Stimulated activated naive CD8-positive, alpha-beta T cell treated with anti-CD3 and anti-CD28 coated beads, Interleukin-15, Interleukin-2, amounts not matched to agents 100 ng/mL and 50 ng/mL, for 24 hours (primary cell): ENCODE measurements around the gene OSCAR.
"Not testable (repeated sequence)": the region's sequence is repeated elsewhere in the genome, so short reads cannot be mapped to it uniquely, and the experiment has no call there.

Experiments used
- H3K27ac Mint-ChIP-seq: one replicate; pipeline ENCODE4 v1.8.0; 2021; ENCODE audit warnings: mild to moderate bottlenecking, mixed read lengths
- H3K27me3 Mint-ChIP-seq: one replicate; pipeline ENCODE4 v1.8.0; 2021; ENCODE audit warnings: mixed read lengths
- H3K36me3 Mint-ChIP-seq: one replicate; pipeline ENCODE4 v1.8.0; 2021; ENCODE audit warnings: low read depth, mixed read lengths
- H3K4me1 Mint-ChIP-seq: one replicate; pipeline ENCODE4 v1.8.0; 2021; ENCODE audit warnings: low read depth, mixed read lengths
- H3K4me3 Mint-ChIP-seq: one replicate; pipeline ENCODE4 v1.8.0; 2021; ENCODE audit warnings: mild to moderate bottlenecking, mixed read lengths
- H3K9me3 Mint-ChIP-seq: one replicate; pipeline ENCODE4 v1.8.0; 2021; ENCODE audit warnings: mixed read lengths

OSCAR gene

DNA sequence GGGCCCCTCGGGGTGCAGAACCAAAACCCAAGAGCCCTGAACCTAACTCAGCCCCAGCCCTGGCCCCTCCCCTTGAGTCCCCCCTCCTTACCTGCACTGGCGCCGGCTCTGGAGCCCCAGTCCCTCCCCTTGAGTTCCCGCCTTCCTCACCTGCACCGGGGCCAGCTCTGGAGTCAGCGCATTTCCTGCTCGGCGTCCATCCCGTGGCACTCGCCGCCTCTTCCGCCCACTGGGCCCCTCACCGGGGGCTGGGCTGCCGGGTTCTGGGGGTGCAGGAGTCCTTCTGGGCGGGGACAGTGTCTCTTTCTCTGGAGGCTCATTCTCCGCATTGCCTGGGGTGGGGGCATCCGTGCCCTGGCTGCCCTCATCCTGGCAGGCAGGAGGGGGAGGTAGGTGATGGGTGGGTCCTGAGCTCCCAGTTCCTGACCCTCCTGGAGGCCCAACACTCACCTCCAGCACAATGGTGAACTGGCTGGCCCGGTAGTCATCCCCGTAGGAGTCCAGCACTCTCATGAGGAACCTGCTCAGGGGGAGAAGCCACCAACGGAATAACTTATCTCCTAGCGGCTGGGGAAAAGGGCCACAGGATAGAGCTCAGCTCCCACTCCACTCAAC, 7.4 kb upstream of the OSCAR start:
- Mint-ChIP-seq H3K4me1 (peaks cover 17% of the 10 kb centered on the region), H3K36me3 (peaks cover 39% of the 10 kb centered on the region), H3K27ac (no peak overlapping the region), H3K27me3 (no peaks in the 10 kb centered on the region), H3K4me3 (no peak overlapping the region), H3K9me3 (no peaks in the 10 kb centered on the region)

DNA sequence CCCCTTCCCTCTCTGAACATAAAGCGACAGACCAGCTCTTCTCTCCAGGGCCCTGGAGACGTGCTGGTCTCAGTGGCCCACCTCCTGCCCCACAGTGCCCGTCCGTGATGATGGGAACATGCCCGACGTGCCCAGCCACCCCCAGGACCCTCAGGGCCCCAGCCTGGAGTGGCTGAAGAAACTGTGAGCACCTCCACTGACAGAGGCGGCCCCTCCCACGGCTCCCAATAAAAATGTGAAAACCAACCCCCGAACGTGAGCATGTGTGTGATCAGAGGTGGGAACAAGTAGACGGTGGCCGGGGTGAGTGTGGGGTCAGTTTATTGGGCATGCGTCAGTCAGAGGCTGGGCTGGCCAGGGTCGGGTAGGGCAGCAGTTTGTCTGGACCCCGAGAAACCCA, 6.1 kb upstream of the OSCAR start:
- peaks cover 34% of the 10 kb centered on the region for H3K36me3 Mint-ChIP-seq

DNA sequence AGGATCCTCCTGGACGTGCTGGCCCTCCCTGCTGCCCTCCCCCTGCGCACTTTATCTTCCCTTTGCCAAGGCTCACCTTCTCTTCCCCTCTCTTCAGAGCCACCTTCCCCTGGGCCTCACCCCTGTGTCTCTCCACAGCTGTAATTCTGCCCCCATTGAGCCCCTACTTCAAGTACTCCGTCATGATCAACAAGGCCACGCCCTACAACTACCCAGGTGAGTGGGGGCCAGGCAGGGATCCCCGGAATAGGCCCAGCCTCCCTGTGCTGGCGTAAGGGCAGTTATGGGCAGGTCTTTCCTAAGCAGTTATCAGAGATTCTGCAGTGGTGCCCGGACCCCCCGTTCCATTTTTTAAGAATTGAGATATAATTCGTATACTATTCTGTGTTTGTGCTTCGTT, 5.2 kb upstream of the OSCAR start:
- Mint-ChIP-seq H3K9me3 (no peaks in the 10 kb centered on the region), H3K4me1 (peaks cover 23% of the 10 kb centered on the region), H3K27ac (no peak overlapping the region), H3K36me3 (peaks cover 31% of the 10 kb centered on the region), H3K27me3 (no peaks in the 10 kb centered on the region), H3K4me3 (no peak overlapping the region)

More for the DNA sequence above, 6.1 kb upstream of the OSCAR start:
- no peaks in the 10 kb centered on the region for H3K27me3 Mint-ChIP-seq
- no peak overlapping the region for H3K4me3 Mint-ChIP-seq
- peaks cover 25% of the 10 kb centered on the region for H3K4me1 Mint-ChIP-seq
- H3K9me3 Mint-ChIP-seq: no peaks in the 10 kb centered on the region
- H3K27ac Mint-ChIP-seq: no peak overlapping the region

DNA sequence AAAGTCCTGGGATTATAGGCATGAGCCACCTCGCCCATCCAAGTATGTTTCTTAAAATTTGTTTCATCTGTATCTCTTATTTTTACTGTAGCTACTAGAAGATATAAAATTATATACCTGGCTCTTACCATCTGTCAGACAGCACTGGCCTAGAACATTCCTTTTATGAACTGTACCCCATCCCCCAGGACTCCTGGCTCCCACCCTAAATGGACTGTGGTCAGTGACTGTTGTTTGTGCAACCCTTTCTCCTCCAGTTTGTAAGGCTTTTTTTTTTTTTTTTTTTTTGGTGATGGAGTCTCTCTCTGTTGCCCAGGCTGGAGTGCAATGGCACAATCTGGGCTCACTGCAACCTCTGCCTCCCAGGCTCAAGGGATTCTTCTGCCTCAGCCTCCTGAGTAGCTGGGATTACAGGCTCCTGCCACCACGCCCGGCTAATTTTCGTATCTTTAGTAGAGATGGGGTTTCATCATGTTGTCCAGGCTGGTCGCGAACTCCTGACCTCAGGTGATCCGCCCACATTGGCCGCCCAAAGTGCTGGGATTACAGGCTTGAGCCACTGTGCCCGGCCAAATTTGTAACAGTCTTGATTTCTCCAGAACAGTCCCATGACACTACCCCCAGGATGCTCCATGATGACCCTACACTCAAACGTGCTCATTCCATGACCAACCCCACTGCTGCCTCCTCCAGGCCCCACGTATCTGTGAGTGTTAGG, 4.6 kb upstream of the OSCAR start:
- peaks cover 26% of the 10 kb centered on the region for H3K36me3 Mint-ChIP-seq

DNA sequence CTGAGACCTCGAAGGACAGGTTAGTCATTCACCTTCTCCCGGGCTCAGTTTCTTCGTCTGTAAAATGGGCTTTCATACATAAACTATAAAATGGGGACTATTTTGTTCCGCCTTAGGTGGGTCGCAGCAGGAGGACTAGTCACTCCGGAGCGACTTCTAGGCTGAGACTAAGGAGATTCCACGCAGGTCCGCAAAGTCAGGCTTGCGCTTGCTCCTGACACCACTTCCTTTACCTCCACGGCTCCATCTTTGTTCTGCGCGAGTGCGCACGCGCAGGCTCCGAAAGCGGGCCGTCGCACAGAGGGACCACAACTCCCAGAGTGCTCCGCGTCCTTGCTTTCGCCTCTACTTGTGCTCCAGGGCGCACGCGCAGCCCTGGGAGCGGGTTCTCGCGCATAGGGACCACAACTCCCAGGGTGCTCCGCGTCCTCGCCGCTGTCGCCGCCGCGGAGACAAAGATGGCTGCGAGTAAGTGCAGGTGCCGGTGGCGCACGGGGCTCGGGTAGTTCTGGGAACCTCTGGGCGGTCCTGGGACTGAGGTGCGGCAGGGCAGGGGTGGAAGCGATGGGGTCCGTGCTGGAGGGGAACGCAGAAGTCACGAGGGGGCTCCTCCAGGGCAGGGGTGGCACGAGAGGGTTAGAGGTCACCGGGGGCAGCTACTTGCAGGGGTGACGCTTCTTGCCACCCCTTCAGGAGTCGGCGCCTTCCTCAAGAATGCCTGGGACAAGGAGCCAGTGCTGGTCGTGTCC, 2.0 kb upstream of the OSCAR start, which contains the start of gene NDUFA3:
TSS of gene NDUFA3 (plus strand) at position 435 of the 749 bp plus-strand sequence. CDS start at position 459, 24 bp downstream.
- peak within 1 kb of the TSS; percentile 96 for H3K27ac Mint-ChIP-seq
- H3K4me3 Mint-ChIP-seq: peak within 1 kb of the TSS; percentile 98
- H3K27me3 Mint-ChIP-seq: no peaks in the 10 kb centered on the region
- H3K9me3 Mint-ChIP-seq: no peaks in the 10 kb centered on the region
- H3K36me3 Mint-ChIP-seq: peaks cover 23% of the 10 kb centered on the region
- peaks cover 22% of the 10 kb centered on the region for H3K4me1 Mint-ChIP-seq

More for the DNA sequence above, 4.6 kb upstream of the OSCAR start:
- Mint-ChIP-seq H3K4me3 (no peak overlapping the region), H3K4me1 (peaks cover 22% of the 10 kb centered on the region), H3K9me3 (no peaks in the 10 kb centered on the region), H3K27ac (no peak overlapping the region), H3K27me3 (no peaks in the 10 kb centered on the region)

DNA sequence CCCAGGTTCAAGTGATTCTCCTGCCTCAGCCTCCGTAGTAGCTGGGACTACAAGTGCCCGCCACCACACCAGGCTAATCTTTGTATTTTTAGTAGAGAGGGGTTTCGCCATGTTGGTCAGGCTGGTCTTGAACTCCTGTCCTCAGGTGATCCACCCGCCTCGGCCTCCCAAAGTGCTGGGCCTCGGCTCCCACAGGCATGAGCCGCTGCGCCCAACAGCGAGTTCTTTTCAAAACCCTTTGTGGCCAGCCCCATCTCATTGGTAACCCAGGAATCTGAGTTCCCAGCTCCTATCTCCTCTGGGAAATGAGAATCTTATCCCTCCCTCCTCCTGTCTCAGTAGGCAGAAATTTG, 724 bp downstream of the OSCAR start:
- not testable (repeated sequence) for H3K4me3 Mint-ChIP-seq, H3K36me3 Mint-ChIP-seq, H3K27ac Mint-ChIP-seq, H3K27me3 Mint-ChIP-seq, H3K9me3 Mint-ChIP-seq
- H3K4me1 Mint-ChIP-seq: peaks cover 24% of the 10 kb centered on the region

DNA sequence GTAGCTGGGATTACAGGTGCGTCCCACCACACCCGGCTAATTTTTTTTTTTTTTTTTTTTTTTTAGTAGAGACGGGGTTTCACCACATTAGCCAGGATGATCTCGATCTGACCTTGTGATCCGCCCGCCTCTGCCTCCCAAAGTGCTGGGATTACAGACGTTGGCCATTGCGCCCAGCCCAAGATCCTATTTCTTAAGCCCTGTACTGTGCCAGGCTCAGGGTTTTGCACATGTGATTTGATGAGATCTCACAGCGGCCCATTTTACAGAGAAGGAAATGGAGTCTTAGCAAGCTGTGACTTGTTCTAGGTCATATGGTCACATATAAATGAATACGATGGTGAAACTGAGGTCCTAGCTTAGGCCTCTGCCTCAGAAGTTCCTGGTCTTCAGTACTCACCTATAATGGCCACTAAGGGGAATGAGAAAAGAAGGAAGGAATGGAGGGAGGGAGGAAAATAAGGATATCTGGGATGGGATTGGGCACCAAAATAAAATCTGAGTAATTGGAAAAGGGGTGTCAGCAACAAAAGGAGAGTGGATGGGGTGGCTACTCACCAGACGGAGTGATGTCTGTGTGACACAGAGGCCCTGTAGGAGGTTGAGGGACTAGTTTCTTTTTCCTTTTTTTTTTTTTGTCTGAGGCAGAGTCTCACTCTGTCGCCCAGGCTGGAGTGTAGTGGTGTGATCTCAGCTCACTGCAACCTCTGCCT, 1.3 kb downstream of the OSCAR start:
- Mint-ChIP-seq H3K9me3 (no peaks in the 10 kb centered on the region), H3K27me3 (peaks cover 12% of the 10 kb centered on the region), H3K4me3 (no peak overlapping the region), H3K36me3 (no peaks in the 10 kb centered on the region), H3K27ac (no peak overlapping the region), H3K4me1 (peaks cover 21% of the 10 kb centered on the region)

DNA sequence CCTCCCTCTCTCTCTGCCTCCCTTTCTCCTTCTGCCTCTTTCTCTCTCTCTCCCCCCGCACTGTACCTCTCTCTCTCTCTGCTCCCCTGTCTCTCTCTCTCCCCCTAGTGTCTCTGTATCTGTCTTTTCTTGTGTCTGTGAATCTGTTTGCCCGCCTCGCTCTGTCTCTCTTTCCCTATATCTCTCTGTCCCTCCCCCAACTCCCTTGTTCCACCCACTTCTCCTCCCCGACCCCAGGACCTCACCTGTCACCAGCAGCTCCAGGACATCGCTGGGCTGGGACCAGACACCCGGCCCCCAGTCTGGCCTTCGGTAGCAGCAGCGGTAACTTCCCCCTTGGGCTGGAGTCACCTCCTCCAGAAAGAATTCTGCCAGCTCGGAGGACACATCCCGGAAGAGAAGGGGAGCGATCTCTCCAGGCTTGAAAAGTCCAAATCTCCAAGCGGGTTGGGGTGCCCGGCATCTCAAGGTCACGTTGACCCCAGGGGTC, 3.9 kb downstream of the OSCAR start:
- H3K9me3 Mint-ChIP-seq: no peaks in the 10 kb centered on the region

DNA sequence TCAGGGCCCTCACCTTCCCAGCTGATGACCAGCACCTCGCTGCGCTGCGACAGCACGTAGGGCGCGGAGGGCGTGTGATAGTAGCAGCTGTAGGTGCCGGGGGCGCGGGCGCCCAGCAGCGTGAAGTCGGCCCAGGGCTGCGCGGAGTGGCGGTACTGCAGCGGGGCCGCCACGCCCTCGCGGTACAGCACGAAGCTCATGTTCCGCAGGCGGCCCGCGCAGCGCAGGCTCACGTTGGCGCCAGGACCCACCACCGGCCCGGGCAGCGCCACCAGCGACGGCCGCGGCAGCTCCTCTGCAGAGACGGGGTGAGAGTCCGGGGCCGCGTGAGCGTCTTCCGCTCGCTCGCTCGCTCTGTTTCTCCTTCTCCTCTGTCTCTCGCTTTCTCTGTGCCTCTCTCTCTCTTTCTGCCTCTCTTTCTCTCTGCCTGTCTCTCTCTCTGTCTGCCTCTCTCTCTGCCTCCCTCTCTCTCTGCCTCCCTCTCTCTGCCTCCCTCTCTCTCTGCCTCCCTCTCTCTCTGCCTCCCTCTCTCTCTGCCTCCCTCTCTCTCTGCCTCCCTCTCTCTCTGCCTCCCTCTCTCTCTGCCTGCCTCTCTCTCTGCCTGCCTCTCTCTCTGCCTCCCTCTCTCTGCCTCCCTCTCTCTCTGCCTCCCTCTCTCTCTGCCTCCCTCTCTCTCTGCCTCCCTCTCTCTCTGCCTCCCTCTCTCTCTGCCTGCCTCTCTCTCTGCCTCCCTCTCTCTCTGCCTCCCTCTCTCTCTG, 4.6 kb downstream of the OSCAR start:
- H3K27ac Mint-ChIP-seq, H3K9me3 Mint-ChIP-seq, H3K36me3 Mint-ChIP-seq: not testable (repeated sequence)
- Mint-ChIP-seq H3K27me3 (peaks cover 22% of the 10 kb centered on the region), H3K4me3 (peak overlapping the region; percentile 68), H3K4me1 (peaks cover 11% of the 10 kb centered on the region)

More for the DNA sequence above, 3.9 kb downstream of the OSCAR start:
- Mint-ChIP-seq H3K36me3 (no peaks in the 10 kb centered on the region), H3K27me3 (peaks cover 22% of the 10 kb centered on the region), H3K4me3 (peak overlapping the region; percentile 68), H3K27ac (no peak overlapping the region), H3K4me1 (peaks cover 11% of the 10 kb centered on the region)

DNA sequence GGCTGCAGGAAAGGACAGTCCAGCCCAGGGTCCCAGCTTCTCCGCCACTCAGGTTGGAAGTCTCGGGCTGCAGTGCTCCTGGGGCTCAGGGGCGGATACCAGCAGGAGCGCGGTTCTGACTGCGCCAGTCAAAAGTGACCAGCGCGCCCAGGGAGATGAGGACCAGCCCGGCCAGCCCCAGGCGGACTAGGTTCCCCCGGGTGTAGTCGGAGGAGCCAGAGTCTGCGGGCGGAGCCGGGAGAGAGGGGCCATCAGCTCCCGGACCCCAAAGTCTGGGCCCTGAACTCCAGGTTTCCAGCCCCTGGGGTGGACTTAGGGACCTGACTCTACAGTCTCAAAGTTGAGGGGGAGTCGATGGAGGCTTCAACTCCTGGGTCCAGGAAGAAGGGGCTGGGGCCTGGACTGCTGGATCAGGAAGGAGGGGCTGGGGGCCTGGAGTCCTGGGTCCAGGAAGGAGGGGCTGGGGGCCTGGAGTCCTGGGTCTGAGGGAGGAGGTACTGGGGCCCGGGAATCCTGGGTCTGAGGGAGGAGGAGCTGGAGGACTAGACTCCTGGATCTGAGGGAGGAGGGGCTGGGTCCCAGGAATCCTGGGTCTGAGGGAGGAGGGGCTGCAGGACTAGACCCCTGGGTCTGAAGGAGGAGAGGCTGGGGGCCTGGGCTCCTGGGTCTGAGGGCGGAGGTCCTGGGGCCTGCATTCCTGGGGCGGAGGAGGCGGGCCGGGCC, 5.3 kb downstream of the OSCAR start:
- Mint-ChIP-seq H3K9me3 (no peaks in the 10 kb centered on the region), H3K27me3 (peaks cover 22% of the 10 kb centered on the region), H3K4me1 (peaks cover 11% of the 10 kb centered on the region), H3K27ac (no peak overlapping the region), H3K36me3 (no peaks in the 10 kb centered on the region), H3K4me3 (no peak overlapping the region)

DNA sequence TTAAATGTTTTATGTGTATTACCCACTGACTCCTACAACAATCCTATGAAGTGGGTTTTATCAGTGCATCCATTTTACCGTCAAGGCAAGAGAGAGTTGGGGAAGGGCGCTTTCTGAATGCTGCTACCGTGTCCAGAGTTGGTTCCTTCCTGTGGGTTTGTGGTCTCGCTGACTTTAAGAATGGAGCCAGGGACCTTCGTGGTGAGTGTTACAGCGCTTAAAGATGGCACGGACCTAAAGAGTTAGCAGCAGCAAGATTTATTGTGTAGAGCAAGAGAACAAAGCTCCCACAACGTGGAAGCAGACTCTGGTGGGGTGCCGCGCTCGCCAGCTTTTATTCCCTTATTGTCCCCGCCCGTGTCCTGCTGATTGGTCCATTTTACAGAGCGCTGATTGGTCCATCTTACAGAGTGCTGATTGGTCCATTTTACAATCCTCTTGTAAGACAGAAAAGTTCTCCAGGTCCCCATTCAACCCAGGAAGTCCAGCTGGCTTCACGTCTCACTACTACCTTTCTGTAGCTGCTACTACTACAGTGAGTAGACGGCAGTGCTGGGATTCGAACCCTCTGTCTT, 6.1 kb downstream of the OSCAR start:
- no peaks in the 10 kb centered on the region for H3K9me3 Mint-ChIP-seq
- peaks cover 11% of the 10 kb centered on the region for H3K4me1 Mint-ChIP-seq
- no peak overlapping the region for H3K4me3 Mint-ChIP-seq
- H3K27me3 Mint-ChIP-seq: peaks cover 22% of the 10 kb centered on the region
- no peaks in the 10 kb centered on the region for H3K36me3 Mint-ChIP-seq
- no peak overlapping the region for H3K27ac Mint-ChIP-seq

DNA sequence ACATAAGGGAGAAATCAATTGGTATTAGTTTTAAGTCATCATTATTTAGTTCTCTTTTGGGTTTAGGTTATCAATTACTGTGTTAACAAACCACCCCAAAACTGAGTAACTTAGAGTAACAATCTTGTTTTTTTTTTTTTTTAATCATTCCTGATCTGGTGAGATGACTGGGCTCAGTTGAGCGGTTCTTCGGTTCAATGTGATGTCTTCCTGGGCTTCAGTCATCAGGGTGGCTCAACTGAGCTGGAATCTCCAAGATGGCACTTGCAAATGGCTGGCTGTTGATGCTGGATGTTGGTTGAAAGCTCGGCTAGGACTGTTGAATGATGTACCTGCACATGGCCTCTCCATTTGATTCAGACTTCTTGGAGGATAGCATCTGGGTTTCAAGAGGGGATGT, 16.2 kb downstream of the OSCAR start:
- H3K9me3 Mint-ChIP-seq: peaks cover 10% of the 10 kb centered on the region
- no peaks in the 10 kb centered on the region for H3K36me3 Mint-ChIP-seq
- peaks cover 13% of the 10 kb centered on the region for H3K27me3 Mint-ChIP-seq
- H3K4me1 Mint-ChIP-seq: no peaks in the 10 kb centered on the region
- H3K4me3 Mint-ChIP-seq: no peak overlapping the region
- no peak overlapping the region for H3K27ac Mint-ChIP-seq

DNA sequence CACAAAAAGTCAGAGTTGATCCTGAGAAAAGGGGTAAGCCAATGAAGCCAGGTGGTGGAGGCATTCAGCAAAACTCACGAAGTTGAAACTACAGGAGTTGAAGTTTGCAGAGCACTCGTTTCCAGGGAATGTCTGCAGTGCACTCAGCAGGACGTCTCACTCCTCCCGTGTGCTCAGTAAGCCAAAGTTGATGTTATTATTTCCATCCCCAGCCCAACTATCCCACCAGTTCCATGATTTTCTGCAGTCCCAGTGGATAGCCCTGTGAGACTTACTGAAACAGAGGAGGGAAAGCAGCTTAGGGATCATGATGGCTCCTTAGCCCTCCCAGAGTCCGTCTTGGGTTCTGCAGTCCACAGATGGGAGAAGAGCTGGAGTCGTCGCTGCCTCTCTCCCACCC, 19.6 kb downstream of the OSCAR start, which contains the start of gene TARM1:
TSS of gene TARM1 (minus strand) at position 334 of the 400 bp plus-strand sequence. CDS start at position 309, 25 bp downstream.
- H3K4me3 Mint-ChIP-seq: no peak within 1 kb of the TSS
- H3K27me3 Mint-ChIP-seq: peaks cover 5% of the 10 kb centered on the region
- no peaks in the 10 kb centered on the region for H3K36me3 Mint-ChIP-seq
- no peak within 1 kb of the TSS for H3K27ac Mint-ChIP-seq
- peaks cover 10% of the 10 kb centered on the region for H3K9me3 Mint-ChIP-seq
- H3K4me1 Mint-ChIP-seq: no peaks in the 10 kb centered on the region
